IMR-90 (cell line): ENCODE results near the gene ATP6V1G1.

ENCODE experiments used
- CTCF ChIP-seq: conservative IDR thresholded peaks from 2 replicates; pipeline ENCODE4 v1.5.1; 2012; ENCODE audit warnings: mild to moderate bottlenecking, low read depth, low read length, improper control_type of control experiment
- FOS ChIP-seq: fragments of 150-350 bp; IDR thresholded peaks from 2 replicates; pipeline ENCODE4 v1.6.1; 2016; ENCODE audit warnings: low read depth, low read length
- MAFK ChIP-seq: IDR thresholded peaks from 2 replicates; pipeline ENCODE4 v1.6.1; 2012; ENCODE audit warnings: low read depth, low read length, improper control_type of control experiment
- MAZ ChIP-seq: IDR thresholded peaks from 2 replicates; pipeline ENCODE4 v1.6.1; 2012; ENCODE audit warnings: low read depth, mild to moderate bottlenecking, low read length, improper control_type of control experiment, moderate library complexity, borderline replicate concordance
- MXI1 ChIP-seq: IDR thresholded peaks from 2 replicates; pipeline ENCODE4 v1.6.1; 2012; ENCODE audit warnings: low read depth, mild to moderate bottlenecking, low read length, moderate library complexity, borderline replicate concordance
- POLR2A ChIP-seq: IDR thresholded peaks from 2 replicates; pipeline ENCODE4 v1.6.1; 2012; ENCODE audit warnings: mild to moderate bottlenecking, low read depth, low read length
- RCOR1 ChIP-seq: IDR thresholded peaks from 2 replicates; pipeline ENCODE4 v1.6.1; 2012; ENCODE audit warnings: mild to moderate bottlenecking, low read length, improper control_type of control experiment; ENCODE audit not compliant: insufficient replicate concordance
- RFX5 ChIP-seq: IDR thresholded peaks from 2 replicates; pipeline ENCODE4 v1.8.0; 2012; ENCODE audit warnings: low read depth, mild to moderate bottlenecking, low read length, moderate library complexity
- SMC3 ChIP-seq: fragments of 150-350 bp; IDR thresholded peaks from 2 replicates; pipeline ENCODE4 v1.6.1; 2016; ENCODE audit warnings: low read depth, mild to moderate bottlenecking, antibody characterized with exemption, low read length, moderate library complexity
- USF2 ChIP-seq: fragments of 150-350 bp; IDR thresholded peaks from 2 replicates; pipeline ENCODE4 v1.6.1; 2017; ENCODE audit warnings: mild to moderate bottlenecking, antibody characterized with exemption, low read length, low read depth

GRCh38 chr9:114606068-114606467 is 18.5 kb downstream of the ATP6V1G1 start:
- TF ChIP-seq CTCF (no peak), USF2 (no peak), POLR2A (no peak), RCOR1 (no peak), MAZ (no peak), MAFK (no peak), FOS (no peak), SMC3 (no peak), MXI1 (no peak), RFX5 (no peak)
